NCI-H524 (cell line): ENCODE measurements around the gene PLCB4.

Experiments
- DNase-seq, 2 experiments: peaks; one replicate each; lab custom pipeline; 2025; lab: John Stamatoyannopoulos, UW

Gene PLCB4

GRCh38 chr20:9518576-9519175 lies 449.8 kb downstream of the PLCB4 start:
- DNase-seq = peak in 1 of 2 experiments; percentile 49

GRCh38 chr20:9520086-9520485 lies 451.2 kb downstream of the PLCB4 start:
- no peak for DNase-seq

- peak in 1 of 2 experiments; percentile 33 for DNase-seq
Measured at GRCh38 chr20:9523636-9524035, 454.7 kb downstream of the PLCB4 start.
